ENCODE data around the gene THAP4. TPM values are rescaled to one million over a fixed set of nuclear protein-coding genes. Genes with fewer than 3 reads are reported as not detected.
"Not testable (repeated sequence)": the region's sequence is repeated elsewhere in the genome, so short reads cannot be mapped to it uniquely, and the experiment has no call there.

The THAP4 gene
- total RNA-seq, 1 donor from 2014 or later: 51.6 TPM

DNA sequence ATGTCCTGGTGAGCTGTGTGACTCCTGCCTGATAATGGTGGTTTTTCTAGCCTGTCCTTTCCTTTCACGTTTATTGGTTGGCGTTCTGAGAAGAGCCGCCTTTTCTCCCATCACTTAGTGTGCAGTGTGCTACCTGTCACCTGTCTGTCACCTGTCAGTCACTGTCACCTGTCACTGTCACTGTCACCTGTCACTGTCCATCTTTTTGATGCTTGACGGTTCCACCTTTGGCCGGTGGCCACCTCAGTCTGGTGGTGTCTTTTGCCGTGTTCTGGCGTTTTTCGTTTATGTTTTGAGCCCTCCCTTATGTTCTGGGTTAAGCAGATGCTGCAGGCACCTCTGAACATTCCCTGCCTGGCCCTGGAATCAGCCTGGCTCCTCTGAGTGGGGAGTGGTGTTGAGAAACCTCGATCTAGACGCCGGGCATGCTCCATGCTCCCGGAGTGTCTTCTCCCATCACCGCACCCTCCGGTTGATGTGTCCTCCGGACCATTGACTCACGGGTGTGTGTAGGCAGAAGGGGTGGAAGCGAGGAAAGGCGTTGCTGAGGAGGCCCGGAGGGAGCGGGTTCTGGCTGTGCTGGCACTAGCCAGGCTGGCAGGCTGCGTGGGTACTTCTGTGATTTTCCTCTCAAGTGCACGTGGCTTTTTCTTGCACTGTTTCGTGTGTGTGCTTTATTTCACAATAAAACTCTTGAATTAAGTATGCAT, 28.9 kb upstream of the THAP4 start:
- DNase-seq (ENCODE audit: extremely low spot score, unreplicated experiment): no peak
- peaks cover 11% of the 10 kb centered on the region for H3K36me3 Mint-ChIP-seq (ENCODE audit: unreplicated experiment)
- peaks cover 11% of the 10 kb centered on the region for H3K4me1 Mint-ChIP-seq (ENCODE audit: unreplicated experiment)
- H3K27ac Mint-ChIP-seq (ENCODE audit: unreplicated experiment): peak overlapping the region; percentile 94
- H3K9me3 Mint-ChIP-seq (ENCODE audit: unreplicated experiment): no peaks in the 10 kb centered on the region
- TF ChIP-seq, protein P1, sequence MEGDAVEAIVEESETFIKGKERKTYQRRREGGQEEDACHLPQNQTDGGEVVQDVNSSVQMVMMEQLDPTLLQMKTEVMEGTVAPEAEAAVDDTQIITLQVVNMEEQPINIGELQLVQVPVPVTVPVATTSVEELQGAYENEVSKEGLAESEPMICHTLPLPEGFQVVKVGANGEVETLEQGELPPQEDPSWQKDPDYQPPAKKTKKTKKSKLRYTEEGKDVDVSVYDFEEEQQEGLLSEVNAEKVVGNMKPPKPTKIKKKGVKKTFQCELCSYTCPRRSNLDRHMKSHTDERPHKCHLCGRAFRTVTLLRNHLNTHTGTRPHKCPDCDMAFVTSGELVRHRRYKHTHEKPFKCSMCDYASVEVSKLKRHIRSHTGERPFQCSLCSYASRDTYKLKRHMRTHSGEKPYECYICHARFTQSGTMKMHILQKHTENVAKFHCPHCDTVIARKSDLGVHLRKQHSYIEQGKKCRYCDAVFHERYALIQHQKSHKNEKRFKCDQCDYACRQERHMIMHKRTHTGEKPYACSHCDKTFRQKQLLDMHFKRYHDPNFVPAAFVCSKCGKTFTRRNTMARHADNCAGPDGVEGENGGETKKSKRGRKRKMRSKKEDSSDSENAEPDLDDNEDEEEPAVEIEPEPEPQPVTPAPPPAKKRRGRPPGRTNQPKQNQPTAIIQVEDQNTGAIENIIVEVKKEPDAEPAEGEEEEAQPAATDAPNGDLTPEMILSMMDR (IDR thresholded peaks at IDR 0.05): no peak
- H3K27me3 Mint-ChIP-seq (ENCODE audit: unreplicated experiment): no peaks in the 10 kb centered on the region
- no peak overlapping the region for H3K4me3 Mint-ChIP-seq (ENCODE audit: unreplicated experiment)

DNA sequence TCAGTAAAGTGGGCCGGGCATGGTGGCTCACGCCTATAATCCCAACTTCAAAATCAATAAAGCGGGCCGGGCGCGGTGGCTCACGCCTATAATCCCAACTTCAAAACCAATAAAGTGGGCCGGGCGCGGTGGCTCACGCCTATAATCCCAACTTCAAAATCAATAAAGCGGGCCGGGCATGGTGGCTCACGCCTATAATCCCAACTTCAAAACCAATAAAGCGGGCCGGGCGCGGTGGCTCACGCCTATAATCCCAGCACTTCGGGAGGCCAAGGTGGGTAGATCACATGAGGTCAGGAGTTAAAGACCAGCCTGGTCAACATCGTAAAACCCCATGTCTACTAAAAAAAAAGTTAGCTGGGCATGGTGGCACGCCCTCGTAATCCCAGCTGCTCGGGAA, 25.8 kb upstream of the THAP4 start:
- H3K27me3 Mint-ChIP-seq (ENCODE audit: unreplicated experiment); H3K4me3 Mint-ChIP-seq (ENCODE audit: unreplicated experiment); H3K27ac Mint-ChIP-seq (ENCODE audit: unreplicated experiment); DNase-seq (ENCODE audit: extremely low spot score, unreplicated experiment); H3K9me3 Mint-ChIP-seq (ENCODE audit: unreplicated experiment): not testable (repeated sequence)
- H3K36me3 Mint-ChIP-seq (ENCODE audit: unreplicated experiment): peaks cover 20% of the 10 kb centered on the region
- H3K4me1 Mint-ChIP-seq (ENCODE audit: unreplicated experiment): peaks cover 11% of the 10 kb centered on the region

DNA sequence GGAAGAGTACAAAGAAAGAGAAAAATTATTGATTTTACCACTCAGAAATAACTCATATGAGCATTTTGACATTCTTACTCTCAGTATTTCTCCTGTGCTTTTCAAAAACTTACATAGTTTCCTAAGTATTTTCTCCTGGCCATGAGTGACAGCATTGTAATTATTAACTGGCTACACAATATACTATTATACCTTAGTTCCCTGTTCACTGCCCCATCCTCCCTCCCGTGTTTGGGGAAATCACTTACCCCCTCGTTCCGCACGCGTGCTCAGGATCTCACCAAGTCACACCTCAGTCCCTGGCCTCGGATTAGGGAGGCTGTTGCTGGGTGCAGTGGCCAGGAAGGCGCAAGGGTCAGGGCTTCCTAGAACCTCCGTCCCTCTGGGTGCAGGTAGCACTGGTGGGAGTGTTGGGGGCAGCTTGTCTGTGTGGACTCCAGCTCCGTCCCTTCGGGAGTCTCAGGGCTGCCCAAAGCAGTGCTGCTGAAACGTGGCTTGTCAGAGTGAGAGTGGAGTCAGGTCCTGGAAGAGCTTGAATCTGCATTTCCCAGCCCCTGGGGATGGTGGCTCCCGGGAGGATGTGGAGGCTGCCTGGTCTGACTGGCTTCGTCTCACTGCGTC, 23.7 kb upstream of the THAP4 start:
- no peaks in the 10 kb centered on the region for H3K27me3 Mint-ChIP-seq (ENCODE audit: unreplicated experiment)
- no peak for DNase-seq (ENCODE audit: extremely low spot score, unreplicated experiment)
- H3K4me1 Mint-ChIP-seq (ENCODE audit: unreplicated experiment): peaks cover 8% of the 10 kb centered on the region
- peaks cover 32% of the 10 kb centered on the region for H3K36me3 Mint-ChIP-seq (ENCODE audit: unreplicated experiment)
- no peak overlapping the region for H3K4me3 Mint-ChIP-seq (ENCODE audit: unreplicated experiment)
- H3K27ac Mint-ChIP-seq (ENCODE audit: unreplicated experiment): no peak overlapping the region
- no peaks in the 10 kb centered on the region for H3K9me3 Mint-ChIP-seq (ENCODE audit: unreplicated experiment)
- TF ChIP-seq, protein P1 (IDR thresholded peaks at IDR 0.05): no peak

DNA sequence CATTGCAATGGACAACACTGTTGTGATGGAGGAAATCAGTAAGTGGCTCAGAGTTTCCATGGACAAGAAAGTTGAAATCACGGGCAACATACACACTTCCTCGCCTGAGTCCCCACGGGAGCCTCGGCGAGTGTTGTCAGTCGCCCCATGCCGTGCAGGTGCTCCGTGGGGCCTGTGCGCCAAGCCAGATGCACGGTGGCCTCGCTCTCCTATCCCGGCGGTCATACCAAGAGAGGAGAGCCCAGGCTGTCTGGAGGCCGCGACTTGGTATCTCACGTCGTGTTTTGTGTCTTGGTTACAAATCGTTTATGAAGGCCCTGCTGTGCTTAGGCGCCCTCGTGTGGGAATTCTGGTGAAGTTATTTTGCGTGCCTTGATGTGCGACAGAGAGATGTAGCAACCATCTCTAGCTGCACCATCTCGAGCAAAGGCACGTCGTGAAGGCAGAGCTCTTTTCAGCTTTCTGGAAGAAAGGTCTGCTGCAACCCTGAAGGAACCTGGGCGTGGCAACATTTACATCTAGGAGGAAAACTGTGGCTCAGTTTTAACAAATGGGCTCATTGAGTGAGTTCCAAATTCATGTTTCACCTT, 22.3 kb upstream of the THAP4 start:
- no peak overlapping the region for H3K27ac Mint-ChIP-seq (ENCODE audit: unreplicated experiment)
- no peak overlapping the region for H3K4me3 Mint-ChIP-seq (ENCODE audit: unreplicated experiment)
- TF ChIP-seq, protein P1 (IDR thresholded peaks at IDR 0.05): peak; percentile 76
- peaks cover 39% of the 10 kb centered on the region for H3K36me3 Mint-ChIP-seq (ENCODE audit: unreplicated experiment)
- no peaks in the 10 kb centered on the region for H3K4me1 Mint-ChIP-seq (ENCODE audit: unreplicated experiment)
- no peaks in the 10 kb centered on the region for H3K27me3 Mint-ChIP-seq (ENCODE audit: unreplicated experiment)
- no peak for DNase-seq (ENCODE audit: extremely low spot score, unreplicated experiment)
- no peaks in the 10 kb centered on the region for H3K9me3 Mint-ChIP-seq (ENCODE audit: unreplicated experiment)

DNA sequence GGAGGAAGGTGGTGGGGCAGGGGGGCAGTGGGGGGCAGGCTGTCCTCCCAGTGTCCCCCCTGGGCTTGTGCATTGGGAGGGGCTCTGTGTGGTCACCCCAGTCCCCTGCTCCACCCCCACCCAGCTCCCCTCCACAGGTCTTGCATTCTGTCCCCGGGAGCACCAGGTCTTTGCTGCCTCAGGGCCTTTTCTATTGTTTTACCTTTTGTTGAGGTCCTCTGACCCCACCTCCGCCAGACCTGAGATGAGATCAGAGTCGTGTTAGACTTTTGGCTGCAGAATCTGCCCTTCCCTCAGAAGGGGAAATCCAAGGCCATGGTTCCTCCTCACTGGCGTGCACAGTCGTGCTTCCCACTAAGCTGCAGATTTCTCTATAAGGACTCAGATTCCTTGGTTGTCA, 21.3 kb upstream of the THAP4 start:
- Mint-ChIP-seq H3K36me3 (ENCODE audit: unreplicated experiment) (peaks cover 41% of the 10 kb centered on the region), H3K4me1 (ENCODE audit: unreplicated experiment) (no peaks in the 10 kb centered on the region), H3K27me3 (ENCODE audit: unreplicated experiment) (no peaks in the 10 kb centered on the region), H3K27ac (ENCODE audit: unreplicated experiment) (no peak overlapping the region), H3K4me3 (ENCODE audit: unreplicated experiment) (no peak overlapping the region), H3K9me3 (ENCODE audit: unreplicated experiment) (no peaks in the 10 kb centered on the region)
- TF ChIP-seq, protein P1 (IDR thresholded peaks at IDR 0.05): no peak
- DNase-seq (ENCODE audit: extremely low spot score, unreplicated experiment): no peak
